A673 (cell line): Measurements from ENCODE around the gene ADM5.

Experiments
- EZH2 ChIP-seq: fragments of 200-600 bp; sonication (generic); IDR thresholded peaks from 2 replicates; pipeline ENCODE4 v1.6.1; 2017; ENCODE audit warnings: borderline replicate concordance, low read depth, mild to moderate bottlenecking, mixed read lengths, antibody characterized with exemption, low read length; ENCODE audit not compliant: poor library complexity, severe bottlenecking
- TF ChIP-seq, protein P1 (sequence below): fragments of 300-800, 200-600 bp; sonication (generic); conservative IDR thresholded peaks from 2 replicates; pipeline ENCODE4 v1.5.1; 2017; ENCODE audit warnings: low read depth, mild to moderate bottlenecking, antibody characterized with exemption, low read length, moderate library complexity, mixed read lengths

- TF ChIP-seq, protein P1, sequence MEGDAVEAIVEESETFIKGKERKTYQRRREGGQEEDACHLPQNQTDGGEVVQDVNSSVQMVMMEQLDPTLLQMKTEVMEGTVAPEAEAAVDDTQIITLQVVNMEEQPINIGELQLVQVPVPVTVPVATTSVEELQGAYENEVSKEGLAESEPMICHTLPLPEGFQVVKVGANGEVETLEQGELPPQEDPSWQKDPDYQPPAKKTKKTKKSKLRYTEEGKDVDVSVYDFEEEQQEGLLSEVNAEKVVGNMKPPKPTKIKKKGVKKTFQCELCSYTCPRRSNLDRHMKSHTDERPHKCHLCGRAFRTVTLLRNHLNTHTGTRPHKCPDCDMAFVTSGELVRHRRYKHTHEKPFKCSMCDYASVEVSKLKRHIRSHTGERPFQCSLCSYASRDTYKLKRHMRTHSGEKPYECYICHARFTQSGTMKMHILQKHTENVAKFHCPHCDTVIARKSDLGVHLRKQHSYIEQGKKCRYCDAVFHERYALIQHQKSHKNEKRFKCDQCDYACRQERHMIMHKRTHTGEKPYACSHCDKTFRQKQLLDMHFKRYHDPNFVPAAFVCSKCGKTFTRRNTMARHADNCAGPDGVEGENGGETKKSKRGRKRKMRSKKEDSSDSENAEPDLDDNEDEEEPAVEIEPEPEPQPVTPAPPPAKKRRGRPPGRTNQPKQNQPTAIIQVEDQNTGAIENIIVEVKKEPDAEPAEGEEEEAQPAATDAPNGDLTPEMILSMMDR: no peak
- no peak for TF ChIP-seq EZH2
These were observed 2.1 kb downstream of the ADM5 start for GRCh38 chr19:49691243-49692146.
